Measurements from ENCODE around the gene KRT78. TPM values are rescaled to one million over a fixed set of nuclear protein-coding genes. Genes with fewer than 3 reads are reported as not detected.

The KRT78 gene
- total and polyA plus RNA-seq, 9 of the 15 experiments (the other 6 are each of a cell fraction or from before 2014, with no cell fraction given) = not detected

DNA sequence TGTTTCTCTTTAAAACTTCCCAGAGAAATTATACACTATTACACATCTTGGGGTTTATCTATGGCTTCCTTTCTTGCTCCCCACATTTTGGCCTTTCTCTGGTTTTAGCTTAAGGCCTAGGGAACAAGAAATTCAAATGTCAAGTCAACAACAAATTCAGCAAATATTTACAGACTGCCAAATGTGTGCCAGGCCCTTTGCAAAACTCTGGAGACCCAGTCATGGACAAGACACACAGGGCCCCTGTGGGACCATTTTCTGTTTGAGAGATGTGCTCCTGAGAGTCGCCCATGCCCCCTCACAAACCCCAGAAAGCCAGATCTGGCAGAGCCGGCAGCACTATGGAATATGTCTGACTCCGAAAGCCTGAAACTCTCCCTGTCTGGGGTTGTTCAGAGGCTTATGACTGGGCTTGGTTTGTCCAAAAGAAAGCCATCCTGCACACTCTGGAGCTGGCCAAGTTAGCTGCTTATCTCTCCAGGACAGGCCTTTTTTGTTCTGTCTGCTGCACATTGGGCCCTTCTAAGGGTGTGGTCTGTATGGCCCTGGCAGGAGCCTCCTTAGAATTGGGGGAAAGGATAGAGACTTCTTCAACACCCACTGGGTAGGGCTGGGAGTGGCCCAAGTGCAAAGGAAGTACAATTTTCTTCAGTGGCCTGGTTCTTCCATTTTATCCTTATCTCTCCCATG, 51.8 kb downstream of the KRT78 start (continued):
- TF ChIP-seq, protein P1, sequence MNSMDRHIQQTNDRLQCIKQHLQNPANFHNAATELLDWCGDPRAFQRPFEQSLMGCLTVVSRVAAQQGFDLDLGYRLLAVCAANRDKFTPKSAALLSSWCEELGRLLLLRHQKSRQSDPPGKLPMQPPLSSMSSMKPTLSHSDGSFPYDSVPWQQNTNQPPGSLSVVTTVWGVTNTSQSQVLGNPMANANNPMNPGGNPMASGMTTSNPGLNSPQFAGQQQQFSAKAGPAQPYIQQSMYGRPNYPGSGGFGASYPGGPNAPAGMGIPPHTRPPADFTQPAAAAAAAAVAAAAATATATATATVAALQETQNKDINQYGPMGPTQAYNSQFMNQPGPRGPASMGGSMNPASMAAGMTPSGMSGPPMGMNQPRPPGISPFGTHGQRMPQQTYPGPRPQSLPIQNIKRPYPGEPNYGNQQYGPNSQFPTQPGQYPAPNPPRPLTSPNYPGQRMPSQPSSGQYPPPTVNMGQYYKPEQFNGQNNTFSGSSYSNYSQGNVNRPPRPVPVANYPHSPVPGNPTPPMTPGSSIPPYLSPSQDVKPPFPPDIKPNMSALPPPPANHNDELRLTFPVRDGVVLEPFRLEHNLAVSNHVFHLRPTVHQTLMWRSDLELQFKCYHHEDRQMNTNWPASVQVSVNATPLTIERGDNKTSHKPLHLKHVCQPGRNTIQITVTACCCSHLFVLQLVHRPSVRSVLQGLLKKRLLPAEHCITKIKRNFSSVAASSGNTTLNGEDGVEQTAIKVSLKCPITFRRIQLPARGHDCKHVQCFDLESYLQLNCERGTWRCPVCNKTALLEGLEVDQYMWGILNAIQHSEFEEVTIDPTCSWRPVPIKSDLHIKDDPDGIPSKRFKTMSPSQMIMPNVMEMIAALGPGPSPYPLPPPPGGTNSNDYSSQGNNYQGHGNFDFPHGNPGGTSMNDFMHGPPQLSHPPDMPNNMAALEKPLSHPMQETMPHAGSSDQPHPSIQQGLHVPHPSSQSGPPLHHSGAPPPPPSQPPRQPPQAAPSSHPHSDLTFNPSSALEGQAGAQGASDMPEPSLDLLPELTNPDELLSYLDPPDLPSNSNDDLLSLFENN (IDR thresholded peaks at IDR 0.05; ENCODE audit: low read depth in 2 of 2, low read length in 2 of 2) = peak in 1 of 2 experiments; percentile 65; a peak in 1 of 4 replicates
- TF ChIP-seq, protein P2, sequence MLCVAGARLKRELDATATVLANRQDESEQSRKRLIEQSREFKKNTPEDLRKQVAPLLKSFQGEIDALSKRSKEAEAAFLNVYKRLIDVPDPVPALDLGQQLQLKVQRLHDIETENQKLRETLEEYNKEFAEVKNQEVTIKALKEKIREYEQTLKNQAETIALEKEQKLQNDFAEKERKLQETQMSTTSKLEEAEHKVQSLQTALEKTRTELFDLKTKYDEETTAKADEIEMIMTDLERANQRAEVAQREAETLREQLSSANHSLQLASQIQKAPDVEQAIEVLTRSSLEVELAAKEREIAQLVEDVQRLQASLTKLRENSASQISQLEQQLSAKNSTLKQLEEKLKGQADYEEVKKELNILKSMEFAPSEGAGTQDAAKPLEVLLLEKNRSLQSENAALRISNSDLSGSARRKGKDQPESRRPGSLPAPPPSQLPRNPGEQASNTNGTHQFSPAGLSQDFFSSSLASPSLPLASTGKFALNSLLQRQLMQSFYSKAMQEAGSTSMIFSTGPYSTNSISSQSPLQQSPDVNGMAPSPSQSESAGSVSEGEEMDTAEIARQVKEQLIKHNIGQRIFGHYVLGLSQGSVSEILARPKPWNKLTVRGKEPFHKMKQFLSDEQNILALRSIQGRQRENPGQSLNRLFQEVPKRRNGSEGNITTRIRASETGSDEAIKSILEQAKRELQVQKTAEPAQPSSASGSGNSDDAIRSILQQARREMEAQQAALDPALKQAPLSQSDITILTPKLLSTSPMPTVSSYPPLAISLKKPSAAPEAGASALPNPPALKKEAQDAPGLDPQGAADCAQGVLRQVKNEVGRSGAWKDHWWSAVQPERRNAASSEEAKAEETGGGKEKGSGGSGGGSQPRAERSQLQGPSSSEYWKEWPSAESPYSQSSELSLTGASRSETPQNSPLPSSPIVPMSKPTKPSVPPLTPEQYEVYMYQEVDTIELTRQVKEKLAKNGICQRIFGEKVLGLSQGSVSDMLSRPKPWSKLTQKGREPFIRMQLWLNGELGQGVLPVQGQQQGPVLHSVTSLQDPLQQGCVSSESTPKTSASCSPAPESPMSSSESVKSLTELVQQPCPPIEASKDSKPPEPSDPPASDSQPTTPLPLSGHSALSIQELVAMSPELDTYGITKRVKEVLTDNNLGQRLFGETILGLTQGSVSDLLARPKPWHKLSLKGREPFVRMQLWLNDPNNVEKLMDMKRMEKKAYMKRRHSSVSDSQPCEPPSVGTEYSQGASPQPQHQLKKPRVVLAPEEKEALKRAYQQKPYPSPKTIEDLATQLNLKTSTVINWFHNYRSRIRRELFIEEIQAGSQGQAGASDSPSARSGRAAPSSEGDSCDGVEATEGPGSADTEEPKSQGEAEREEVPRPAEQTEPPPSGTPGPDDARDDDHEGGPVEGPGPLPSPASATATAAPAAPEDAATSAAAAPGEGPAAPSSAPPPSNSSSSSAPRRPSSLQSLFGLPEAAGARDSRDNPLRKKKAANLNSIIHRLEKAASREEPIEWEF (CRISPR knock-in tag; IDR thresholded peaks at IDR 0.05) = no peak
- TF ChIP-seq, protein P3, sequence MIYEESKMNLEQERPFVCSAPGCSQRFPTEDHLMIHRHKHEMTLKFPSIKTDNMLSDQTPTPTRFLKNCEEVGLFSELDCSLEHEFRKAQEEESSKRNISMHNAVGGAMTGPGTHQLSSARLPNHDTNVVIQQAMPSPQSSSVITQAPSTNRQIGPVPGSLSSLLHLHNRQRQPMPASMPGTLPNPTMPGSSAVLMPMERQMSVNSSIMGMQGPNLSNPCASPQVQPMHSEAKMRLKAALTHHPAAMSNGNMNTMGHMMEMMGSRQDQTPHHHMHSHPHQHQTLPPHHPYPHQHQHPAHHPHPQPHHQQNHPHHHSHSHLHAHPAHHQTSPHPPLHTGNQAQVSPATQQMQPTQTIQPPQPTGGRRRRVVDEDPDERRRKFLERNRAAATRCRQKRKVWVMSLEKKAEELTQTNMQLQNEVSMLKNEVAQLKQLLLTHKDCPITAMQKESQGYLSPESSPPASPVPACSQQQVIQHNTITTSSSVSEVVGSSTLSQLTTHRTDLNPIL (CRISPR knock-in tag; IDR thresholded peaks at IDR 0.05) = no peak
- peak; percentile 93 for TF ChIP-seq CBFA2T3 (IDR thresholded peaks at IDR 0.05)
- no peak for TF ChIP-seq GTF2E2 (tag; IDR thresholded peaks at IDR 0.05)
- TF ChIP-seq ID3 (CRISPR knock-in tag; IDR thresholded peaks at IDR 0.05) = no peak
- no peak for TF ChIP-seq ID3 (tag; IDR thresholded peaks at IDR 0.05)
- TF ChIP-seq ZNF408 (CRISPR knock-in tag; IDR thresholded peaks at IDR 0.05; ENCODE audit: low read depth) = no peak
- TF ChIP-seq ZFPM2 (CRISPR knock-in tag; IDR thresholded peaks at IDR 0.05) = no peak
- TF ChIP-seq MTA2 (IDR thresholded peaks at IDR 0.05; ENCODE audit: low read depth) = peak; percentile 84
- TF ChIP-seq ATF1 (CRISPR knock-in tag; IDR thresholded peaks at IDR 0.05) = no peak
- TF ChIP-seq ATF1 (tag; IDR thresholded peaks at IDR 0.05) = no peak
- peak; percentile 61; the same call in 1 of the 2 replicates for TF ChIP-seq PML (IDR thresholded peaks at IDR 0.05; ENCODE audit: low read length)
- TF ChIP-seq ZNF764 (CRISPR knock-in tag; IDR thresholded peaks at IDR 0.05; ENCODE audit: low read depth) = no peak
- TF ChIP-seq NUFIP1 (IDR thresholded peaks at IDR 0.05; ENCODE audit: partially characterized antibody) = no peak
- peak; percentile 45 for TF ChIP-seq NEUROD1 (IDR thresholded peaks at IDR 0.05; ENCODE audit: borderline replicate concordance, low read depth, low read length, partially characterized antibody)
- no peak for TF ChIP-seq DACH1 (IDR thresholded peaks at IDR 0.05; ENCODE audit: partially characterized antibody)
- TF ChIP-seq CEBPG (CRISPR knock-in tag; IDR thresholded peaks at IDR 0.05) = no peak
- no peak for TF ChIP-seq CEBPG (tag; conservative IDR thresholded peaks at IDR 0.05 in 1 of 2, IDR thresholded peaks at IDR 0.05 in 1 of 2)

Data from K562 (cell line).